GM18868 (cell line): ENCODE measurements around the gene CLASP1.
"Not testable (repeated sequence)": the region's sequence is repeated elsewhere in the genome, so short reads cannot be mapped to it uniquely, and the experiment has no call there.

ENCODE experiments used
- ATAC-seq: cut with Tn5 transposase; IDR thresholded peaks from one replicate; pipeline ENCODE4 v1.9.1; 2021; ENCODE audit warnings: mild to moderate bottlenecking, moderate library complexity; ENCODE audit not compliant: unreplicated experiment

The CLASP1 gene

GRCh38 chr2:121438290-121438689, 211.0 kb downstream of the CLASP1 start:
- ATAC-seq = not testable (repeated sequence)

- no peak for ATAC-seq
These were observed 212.3 kb downstream of the CLASP1 start for GRCh38 chr2:121436918-121437317.

GRCh38 chr2:121435790-121436189, 213.5 kb downstream of the CLASP1 start:
- no peak for ATAC-seq

- no peak for ATAC-seq
These were observed 218.0 kb downstream of the CLASP1 start for GRCh38 chr2:121431214-121431613.

GRCh38 chr2:121429927-121430520, 219.2 kb downstream of the CLASP1 start:
- no peak for ATAC-seq

DNA sequence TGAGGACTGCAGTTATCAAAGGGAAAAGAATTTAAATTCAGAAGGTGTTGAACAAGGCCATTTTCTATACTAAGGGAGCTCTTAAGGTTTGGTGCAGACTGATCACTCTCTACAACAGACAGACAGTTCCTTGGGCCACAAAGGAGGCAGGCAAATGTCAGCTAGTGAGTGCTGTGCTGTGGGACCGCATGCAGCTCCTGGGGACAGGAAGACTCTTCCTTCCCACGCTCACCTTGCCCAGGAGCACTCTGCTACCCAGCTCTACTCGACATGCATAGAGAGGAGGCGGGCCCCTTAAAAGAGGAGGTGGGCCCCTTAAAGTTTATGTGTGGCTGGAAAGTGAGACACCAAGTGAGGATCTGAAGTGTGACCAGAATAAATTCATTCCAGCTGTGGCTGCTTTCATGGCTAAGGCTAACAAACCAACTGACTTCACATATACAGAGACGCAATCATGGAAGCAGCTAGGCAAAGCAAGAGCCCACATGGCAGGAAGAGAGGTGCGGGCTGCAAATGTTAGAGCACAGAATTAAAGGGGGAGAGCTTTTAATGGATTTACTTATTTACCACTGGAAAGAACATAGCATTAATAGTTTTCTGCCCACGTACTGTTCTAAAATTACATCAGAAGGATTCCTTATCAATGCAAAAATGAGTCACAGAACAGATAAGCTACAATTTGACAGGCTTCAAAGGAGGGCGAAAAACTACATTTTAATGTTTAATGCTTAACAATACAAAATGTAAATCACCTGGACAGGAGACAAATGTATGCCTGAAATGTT, 220.0 kb downstream of the CLASP1 start:
- no peak for ATAC-seq

DNA sequence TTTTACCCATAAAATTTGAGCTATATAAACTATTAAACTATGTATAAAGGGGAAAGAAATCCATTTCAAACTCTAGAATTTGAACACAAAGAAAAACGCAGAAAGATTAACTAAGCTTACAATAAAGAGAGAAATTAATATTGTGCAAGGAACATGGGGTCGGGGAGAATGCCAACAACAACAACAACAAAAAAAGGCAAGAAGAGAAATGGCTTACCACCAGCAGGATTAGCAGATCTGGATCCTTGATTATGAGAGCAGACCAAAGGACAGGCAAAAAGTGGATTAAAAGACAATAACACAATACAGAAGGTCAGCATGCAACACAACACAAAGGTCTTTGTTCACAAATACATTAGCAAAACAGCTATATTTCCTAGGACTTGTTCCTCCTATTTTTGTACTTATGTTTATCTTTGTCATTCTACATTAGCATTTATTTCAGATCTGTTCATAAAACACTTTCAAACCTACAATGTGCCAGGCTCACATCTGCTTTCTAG, 222.0 kb downstream of the CLASP1 start:
- ATAC-seq = no peak

DNA sequence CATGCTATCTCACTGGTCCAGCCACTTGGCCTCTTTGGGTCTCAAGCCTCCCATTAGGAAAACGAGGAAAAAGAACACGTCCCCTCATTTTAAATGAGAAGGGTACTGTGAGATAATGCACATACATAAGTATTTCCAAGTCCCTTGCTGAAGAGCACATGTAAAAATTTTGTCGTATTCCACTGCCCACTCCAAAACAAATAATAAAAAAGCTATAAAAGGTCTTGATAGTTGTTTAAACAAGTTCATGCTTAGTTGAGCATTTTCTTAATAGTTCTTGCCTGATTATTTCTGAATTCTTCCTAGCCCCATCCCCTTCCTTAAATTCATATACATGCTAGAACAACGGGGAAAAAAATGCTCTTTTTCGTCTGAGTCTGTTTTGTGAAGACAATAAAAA, 228.8 kb downstream of the CLASP1 start:
- no peak for ATAC-seq

DNA sequence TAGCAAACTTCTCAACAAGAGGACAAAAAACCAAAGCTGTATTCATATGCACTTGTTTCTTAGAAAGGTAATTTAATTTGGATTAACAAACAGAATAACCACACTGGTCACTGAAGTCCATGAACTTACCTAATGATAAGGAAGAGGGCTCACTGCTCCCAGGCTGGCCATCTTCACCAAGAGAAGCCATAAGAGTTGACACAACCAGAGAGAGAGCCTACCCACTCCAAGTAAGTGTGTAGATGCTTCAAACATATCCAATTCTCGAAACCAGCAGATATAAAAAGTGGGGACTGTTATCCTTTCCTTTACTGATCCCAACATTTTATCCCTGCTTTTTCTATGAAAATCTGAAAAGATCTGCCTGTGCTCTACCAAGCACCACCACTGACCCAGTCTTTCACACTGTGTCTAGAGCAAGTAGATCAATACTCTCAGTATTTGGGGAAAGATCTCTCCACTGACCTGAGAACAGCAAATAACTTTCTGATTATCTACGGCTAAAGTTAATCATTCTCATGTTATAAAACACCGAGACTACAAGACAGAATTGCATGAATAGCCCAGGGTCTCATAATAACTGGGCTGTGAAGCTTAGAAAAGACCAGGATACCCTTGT, 230.1 kb downstream of the CLASP1 start:
- no peak for ATAC-seq

GRCh38 chr2:121418494-121419058, 230.7 kb downstream of the CLASP1 start:
- ATAC-seq = no peak

GRCh38 chr2:121417826-121418225, 231.4 kb downstream of the CLASP1 start:
- no peak for ATAC-seq

GRCh38 chr2:121415727-121416126, 233.5 kb downstream of the CLASP1 start:
- ATAC-seq = no peak

- no peak for ATAC-seq
These were observed 236.9 kb downstream of the CLASP1 start for GRCh38 chr2:121412349-121412748.

GRCh38 chr2:121409966-121410365, 239.3 kb downstream of the CLASP1 start:
- ATAC-seq = no peak

- no peak for ATAC-seq
These were observed 239.9 kb downstream of the CLASP1 start for GRCh38 chr2:121409388-121409787.

DNA sequence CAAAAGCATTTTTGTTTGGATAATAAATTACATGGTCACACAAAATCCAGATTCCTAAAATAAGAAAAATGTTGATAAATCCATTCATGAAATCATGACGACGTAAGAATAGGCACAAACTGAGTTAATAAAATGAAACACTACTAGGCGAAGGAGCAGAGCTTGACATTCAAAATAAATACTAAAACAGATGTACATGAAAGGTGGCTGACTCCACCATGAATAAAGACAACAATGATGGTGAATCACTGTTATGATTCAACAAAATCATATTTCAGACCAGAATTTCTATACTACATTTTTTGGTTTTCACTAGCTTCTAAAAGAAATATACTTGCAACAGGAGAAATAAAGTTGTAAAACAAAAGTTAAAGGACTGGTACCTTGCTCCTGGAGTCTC, 240.6 kb downstream of the CLASP1 start:
- no peak for ATAC-seq

GRCh38 chr2:121405233-121405632, 244.0 kb downstream of the CLASP1 start:
- no peak for ATAC-seq

DNA sequence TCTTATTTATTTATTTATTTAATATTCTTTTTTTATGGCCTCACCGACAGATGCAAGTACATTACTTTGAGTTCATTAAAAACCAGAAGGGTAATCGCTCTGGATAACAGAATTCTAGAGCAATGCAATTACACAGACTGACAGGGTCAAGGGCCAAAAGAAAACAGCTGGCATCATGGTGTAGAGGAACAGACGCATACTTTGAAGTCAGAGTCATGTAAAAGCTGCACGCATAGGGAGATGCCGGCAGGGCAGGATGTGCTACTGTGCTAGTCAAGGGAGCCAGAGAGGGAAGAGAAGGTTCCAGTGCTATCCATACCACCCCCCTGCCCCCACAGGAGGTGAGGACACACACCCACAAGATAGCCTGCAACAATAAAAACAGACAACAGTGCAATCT, 249.1 kb downstream of the CLASP1 start:
- no peak for ATAC-seq

DNA sequence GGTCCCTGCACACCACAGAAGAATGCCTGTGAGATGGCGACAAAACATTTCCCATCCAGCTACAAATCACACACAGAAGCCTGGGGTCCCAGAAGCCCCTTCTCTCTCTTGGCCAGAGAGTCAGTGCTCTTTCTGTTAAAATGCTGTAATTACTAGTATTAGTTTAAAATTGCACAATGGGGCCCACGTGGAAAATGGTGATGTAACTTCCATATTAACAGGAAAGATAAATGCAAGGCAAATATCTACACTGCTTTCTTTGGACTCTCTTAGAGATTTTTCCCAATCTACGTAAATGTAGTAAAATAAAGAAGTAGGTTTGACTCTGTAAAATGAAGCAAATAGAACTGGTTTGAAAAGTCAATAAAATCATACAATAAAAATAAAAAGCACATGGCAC, 250.4 kb downstream of the CLASP1 start:
- ATAC-seq = no peak

- no peak for ATAC-seq
These were observed 259.1 kb downstream of the CLASP1 start for GRCh38 chr2:121390082-121390692.

GRCh38 chr2:121388371-121388770, 260.9 kb downstream of the CLASP1 start:
- no peak for ATAC-seq
